ENCODE results near the gene NACC2. TPM values are rescaled to one million over a fixed set of nuclear protein-coding genes. Genes with fewer than 3 reads are reported as not detected.

NACC2 gene
- total RNA-seq, 5 donors from 2014 or later (not counting 1 experiment from before 2014, with no cell fraction given), result 4.2 to 11.7 (median 11.3) TPM

- DNase-seq (no peak), ATAC-seq (replicated peaks in 1 of 4) (no peak)
- WGBS (ENCODE audit: insufficient coverage), result 92% methylated on average over 16 of the region's 21 CpGs
- ChIA-PET POLR2A (no interaction called here), CTCF (no interaction called here)
- H3K36me3 ChIP-seq (ENCODE audit: control insufficient read depth in 2 of 2, extremely low read depth in 1 of 2, insufficient read depth in 1 of 2, low read length in 1 of 2), result peaks cover 0 to 6% of the 10 kb centered on the region in 2 donors
- H3K27me3 Mint-ChIP-seq, result peaks cover 4 to 6% of the 10 kb centered on the region in 2 donors
- peaks cover 0 to 25% of the 10 kb centered on the region in 2 experiments for H3K4me1 ChIP-seq (ENCODE audit: control insufficient read depth in 1 of 2, extremely low read depth in 1 of 2, insufficient read depth in 2 of 2, low read length in 2 of 2)
- H3K9me3 ChIP-seq, result no peaks in the 10 kb centered on the region
- H3K27ac ChIP-seq (ENCODE audit: low read length), result no peak overlapping the region
- H3K4me3 Mint-ChIP-seq, result no peak overlapping the region
- no peak overlapping the region for H3K27ac Mint-ChIP-seq
- no peak overlapping the region for H3K4me3 ChIP-seq (ENCODE audit: control insufficient read depth in 1 of 2, extremely low read depth in 1 of 2, low read length in 1 of 2)
- no peaks in the 10 kb centered on the region for H3K9me3 Mint-ChIP-seq
- H3K36me3 Mint-ChIP-seq, result no peaks in the 10 kb centered on the region
- H3K4me1 Mint-ChIP-seq, result peaks cover 0 to 13% (median 4%) of the 10 kb centered on the region in 3 donors
- H3K27me3 ChIP-seq (replicated peaks in 1 of 2; ENCODE audit: control insufficient read depth in 2 of 2, extremely low read depth in 1 of 2, insufficient read depth in 2 of 2, low read length in 1 of 2), result peaks cover 0 to 20% of the 10 kb centered on the region in 2 experiments
Measured at GRCh38 chr9:136047775-136048559, 47.1 kb downstream of the NACC2 start.

GRCh38 chr9:136047076-136047774, 47.9 kb downstream of the NACC2 start:
- peak in 1 of 35 experiments; percentile 8 for DNase-seq

GRCh38 chr9:136046554-136046920, 48.6 kb downstream of the NACC2 start:
- Histone ChIP-seq H3K27ac (ENCODE audit: low read length) (no peak overlapping the region), H3K36me3 (ENCODE audit: control insufficient read depth in 2 of 2, extremely low read depth in 1 of 2, insufficient read depth in 1 of 2, low read length in 1 of 2) (peaks cover 0 to 6% of the 10 kb centered on the region in 2 donors), H3K9me3 (no peaks in the 10 kb centered on the region), H3K27me3 (replicated peaks in 1 of 2; ENCODE audit: control insufficient read depth in 2 of 2, extremely low read depth in 1 of 2, insufficient read depth in 2 of 2, low read length in 1 of 2) (peaks cover 0 to 8% of the 10 kb centered on the region in 2 experiments), H3K4me3 (ENCODE audit: control insufficient read depth in 1 of 2, extremely low read depth in 1 of 2, low read length in 1 of 2) (no peak overlapping the region), H3K4me1 (ENCODE audit: control insufficient read depth in 1 of 2, extremely low read depth in 1 of 2, insufficient read depth in 2 of 2, low read length in 2 of 2) (peaks cover 0 to 13% of the 10 kb centered on the region in 2 experiments)
- ChIA-PET POLR2A (no interaction called here), CTCF (no interaction called here)
- Mint-ChIP-seq H3K27me3 (no peaks in the 10 kb centered on the region), H3K4me1 (peaks cover 0 to 5% (median 0%) of the 10 kb centered on the region in 3 donors), H3K9me3 (no peaks in the 10 kb centered on the region), H3K4me3 (no peak overlapping the region), H3K27ac (no peak overlapping the region), H3K36me3 (no peaks in the 10 kb centered on the region)
- DNase-seq (no peak), ATAC-seq (replicated peaks in 1 of 4) (no peak)
- 96% methylated on average over 4 of the region's 18 CpGs for WGBS (ENCODE audit: insufficient coverage)

More at GRCh38 chr9:136047076-136047774, 47.9 kb downstream of the NACC2 start:
- WGBS (ENCODE audit: insufficient coverage), result 88% methylated on average over 21 of the region's 31 CpGs
- Mint-ChIP-seq H3K27ac (no peak overlapping the region), H3K36me3 (no peaks in the 10 kb centered on the region), H3K9me3 (no peaks in the 10 kb centered on the region), H3K27me3 (peaks cover 4% of the 10 kb centered on the region in 2 donors), H3K4me3 (no peak overlapping the region), H3K4me1 (peaks cover 0 to 9% (median 4%) of the 10 kb centered on the region in 3 donors)
- Histone ChIP-seq H3K36me3 (ENCODE audit: control insufficient read depth in 2 of 2, extremely low read depth in 1 of 2, insufficient read depth in 1 of 2, low read length in 1 of 2) (peaks cover 0 to 6% of the 10 kb centered on the region in 2 donors), H3K27ac (ENCODE audit: low read length) (no peak overlapping the region), H3K9me3 (no peaks in the 10 kb centered on the region), H3K27me3 (replicated peaks in 1 of 2; ENCODE audit: control insufficient read depth in 2 of 2, extremely low read depth in 1 of 2, insufficient read depth in 2 of 2, low read length in 1 of 2) (peaks cover 0 to 12% of the 10 kb centered on the region in 2 experiments), H3K4me1 (ENCODE audit: control insufficient read depth in 1 of 2, extremely low read depth in 1 of 2, insufficient read depth in 2 of 2, low read length in 2 of 2) (peaks cover 0 to 18% of the 10 kb centered on the region in 2 experiments), H3K4me3 (ENCODE audit: control insufficient read depth in 1 of 2, extremely low read depth in 1 of 2, low read length in 1 of 2) (no peak overlapping the region)
- CTCF ChIA-PET, result no interaction called here
- POLR2A ChIA-PET, result no interaction called here
- ATAC-seq (replicated peaks in 1 of 4), result no peak

- no peak for ATAC-seq (replicated peaks in 1 of 4)
- Mint-ChIP-seq H3K9me3 (peaks cover 0 to under 1% (median 0%) of the 10 kb centered on the region in 3 donors), H3K27me3 (no peaks in the 10 kb centered on the region), H3K27ac (no peak overlapping the region), H3K4me3 (no peak overlapping the region), H3K36me3 (peaks cover 1% of the 10 kb centered on the region), H3K4me1 (peaks cover 0 to 5% (median 0%) of the 10 kb centered on the region in 3 donors)
- peak in 1 of 35 experiments; percentile 27 for DNase-seq
- Histone ChIP-seq H3K4me3 (ENCODE audit: control insufficient read depth in 1 of 2, extremely low read depth in 1 of 2, low read length in 1 of 2) (no peak overlapping the region), H3K9me3 (no peaks in the 10 kb centered on the region), H3K27me3 (replicated peaks in 1 of 2; ENCODE audit: control insufficient read depth in 2 of 2, extremely low read depth in 1 of 2, insufficient read depth in 2 of 2, low read length in 1 of 2) (peaks cover 0 to 4% of the 10 kb centered on the region in 2 experiments), H3K4me1 (ENCODE audit: control insufficient read depth in 1 of 2, extremely low read depth in 1 of 2, insufficient read depth in 2 of 2, low read length in 2 of 2) (peaks cover 0 to 8% of the 10 kb centered on the region in 2 experiments), H3K27ac (ENCODE audit: low read length) (no peak overlapping the region), H3K36me3 (ENCODE audit: control insufficient read depth in 2 of 2, extremely low read depth in 1 of 2, insufficient read depth in 1 of 2, low read length in 1 of 2) (peaks cover 0 to 6% of the 10 kb centered on the region in 2 donors)
- WGBS (ENCODE audit: insufficient coverage), result 84% methylated on average over 28 of the region's 44 CpGs
- CTCF ChIA-PET, result no interaction called here
- POLR2A ChIA-PET, result no interaction called here
Measured at GRCh38 chr9:136045595-136046553, 49.2 kb downstream of the NACC2 start.

GRCh38 chr9:136044971-136045594, 50.0 kb downstream of the NACC2 start:
- no peaks in the 10 kb centered on the region for H3K9me3 ChIP-seq
- no peaks in the 10 kb centered on the region for H3K27me3 ChIP-seq (replicated peaks in 1 of 2; ENCODE audit: control insufficient read depth in 2 of 2, extremely low read depth in 1 of 2, insufficient read depth in 2 of 2, low read length in 1 of 2)
- H3K36me3 Mint-ChIP-seq, result peaks cover 4% of the 10 kb centered on the region
- POLR2A ChIA-PET, result no interaction called here
- no peak overlapping the region for H3K4me3 Mint-ChIP-seq
- DNase-seq, result no peak
- peaks cover 0 to 3% (median 0%) of the 10 kb centered on the region in 3 donors for H3K9me3 Mint-ChIP-seq
- CTCF ChIA-PET, result no interaction called here
- no peak overlapping the region for H3K4me3 ChIP-seq (ENCODE audit: control insufficient read depth in 1 of 2, extremely low read depth in 1 of 2, low read length in 1 of 2)
- H3K36me3 ChIP-seq (ENCODE audit: control insufficient read depth in 2 of 2, extremely low read depth in 1 of 2, insufficient read depth in 1 of 2, low read length in 1 of 2), result peaks cover 0 to 6% of the 10 kb centered on the region in 2 donors
- H3K27ac Mint-ChIP-seq, result no peak overlapping the region
- 84% methylated on average over 15 of the region's 16 CpGs for WGBS (ENCODE audit: insufficient coverage)
- H3K4me1 Mint-ChIP-seq, result peaks cover 0 to 7% (median 0%) of the 10 kb centered on the region in 3 donors
- no peaks in the 10 kb centered on the region for H3K27me3 Mint-ChIP-seq
- H3K27ac ChIP-seq (ENCODE audit: low read length), result no peak overlapping the region
- H3K4me1 ChIP-seq (ENCODE audit: control insufficient read depth in 1 of 2, extremely low read depth in 1 of 2, insufficient read depth in 2 of 2, low read length in 2 of 2), result peaks cover 0 to 4% of the 10 kb centered on the region in 2 experiments
- no peak for ATAC-seq (replicated peaks in 1 of 4)

Data from T-cell (primary cell).